ENCODE data around the gene CCR3. TPM values are rescaled to one million over a fixed set of nuclear protein-coding genes. Genes with fewer than 3 reads are reported as not detected.

CCR3 gene
- total RNA-seq, 2 donors from 2014 or later, result not detected

DNA sequence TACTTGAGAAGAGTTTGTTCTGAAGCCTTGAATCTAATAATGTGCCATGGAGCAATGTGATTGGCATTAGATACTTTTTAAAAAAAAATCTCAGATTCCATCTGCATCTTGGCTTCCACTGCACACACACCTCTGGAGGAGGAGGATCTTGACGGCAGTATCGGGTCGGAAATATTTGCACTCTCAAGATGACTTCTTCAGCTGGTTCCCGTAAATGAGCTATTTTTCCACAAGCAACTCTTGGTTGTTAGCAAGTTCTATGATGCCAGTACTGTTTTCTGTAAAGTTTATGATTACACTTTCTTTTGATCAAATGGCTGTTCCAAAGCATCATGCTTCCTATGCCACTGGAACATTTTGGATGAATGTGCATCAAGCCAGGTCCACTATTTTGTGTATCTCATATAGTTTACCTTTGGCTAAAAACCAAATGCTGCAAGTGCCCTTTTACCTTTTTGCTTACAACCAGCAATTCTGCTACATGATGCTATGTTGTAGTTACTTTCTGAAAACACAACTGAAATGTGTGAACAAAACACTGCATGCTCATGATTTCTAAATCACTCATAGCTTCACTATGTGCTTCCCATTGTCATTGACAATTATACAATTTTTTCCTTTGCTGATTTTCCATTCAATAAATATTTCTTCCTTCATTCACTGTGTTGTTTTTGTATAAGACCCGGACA lies 43.8 kb downstream of the CCR3 start:
- no peak overlapping the region for H3K4me3 ChIP-seq
- no peak for DNase-seq
- H3K27ac ChIP-seq, result no peak overlapping the region
- TF ChIP-seq, protein P1, sequence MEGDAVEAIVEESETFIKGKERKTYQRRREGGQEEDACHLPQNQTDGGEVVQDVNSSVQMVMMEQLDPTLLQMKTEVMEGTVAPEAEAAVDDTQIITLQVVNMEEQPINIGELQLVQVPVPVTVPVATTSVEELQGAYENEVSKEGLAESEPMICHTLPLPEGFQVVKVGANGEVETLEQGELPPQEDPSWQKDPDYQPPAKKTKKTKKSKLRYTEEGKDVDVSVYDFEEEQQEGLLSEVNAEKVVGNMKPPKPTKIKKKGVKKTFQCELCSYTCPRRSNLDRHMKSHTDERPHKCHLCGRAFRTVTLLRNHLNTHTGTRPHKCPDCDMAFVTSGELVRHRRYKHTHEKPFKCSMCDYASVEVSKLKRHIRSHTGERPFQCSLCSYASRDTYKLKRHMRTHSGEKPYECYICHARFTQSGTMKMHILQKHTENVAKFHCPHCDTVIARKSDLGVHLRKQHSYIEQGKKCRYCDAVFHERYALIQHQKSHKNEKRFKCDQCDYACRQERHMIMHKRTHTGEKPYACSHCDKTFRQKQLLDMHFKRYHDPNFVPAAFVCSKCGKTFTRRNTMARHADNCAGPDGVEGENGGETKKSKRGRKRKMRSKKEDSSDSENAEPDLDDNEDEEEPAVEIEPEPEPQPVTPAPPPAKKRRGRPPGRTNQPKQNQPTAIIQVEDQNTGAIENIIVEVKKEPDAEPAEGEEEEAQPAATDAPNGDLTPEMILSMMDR (IDR thresholded peaks at IDR 0.05), result no peak
- TF ChIP-seq POLR2A (IDR thresholded peaks at IDR 0.05), result no peak
- no peaks in the 10 kb centered on the region for H3K9me3 ChIP-seq
- 66 to 82% methylated on average over 5 of the region's 5 CpGs for WGBS, 2 donors
- no peak for ATAC-seq
- H3K36me3 ChIP-seq (replicated peaks in 1 of 2; ENCODE audit: insufficient read depth in 1 of 2, low read depth in 2 of 2), result no peaks in the 10 kb centered on the region
- H3K27me3 ChIP-seq, result no peaks in the 10 kb centered on the region
- H3K4me1 ChIP-seq, result no peaks in the 10 kb centered on the region
- intact Hi-C loops (cut with DNase I), result no loop called here

DNA sequence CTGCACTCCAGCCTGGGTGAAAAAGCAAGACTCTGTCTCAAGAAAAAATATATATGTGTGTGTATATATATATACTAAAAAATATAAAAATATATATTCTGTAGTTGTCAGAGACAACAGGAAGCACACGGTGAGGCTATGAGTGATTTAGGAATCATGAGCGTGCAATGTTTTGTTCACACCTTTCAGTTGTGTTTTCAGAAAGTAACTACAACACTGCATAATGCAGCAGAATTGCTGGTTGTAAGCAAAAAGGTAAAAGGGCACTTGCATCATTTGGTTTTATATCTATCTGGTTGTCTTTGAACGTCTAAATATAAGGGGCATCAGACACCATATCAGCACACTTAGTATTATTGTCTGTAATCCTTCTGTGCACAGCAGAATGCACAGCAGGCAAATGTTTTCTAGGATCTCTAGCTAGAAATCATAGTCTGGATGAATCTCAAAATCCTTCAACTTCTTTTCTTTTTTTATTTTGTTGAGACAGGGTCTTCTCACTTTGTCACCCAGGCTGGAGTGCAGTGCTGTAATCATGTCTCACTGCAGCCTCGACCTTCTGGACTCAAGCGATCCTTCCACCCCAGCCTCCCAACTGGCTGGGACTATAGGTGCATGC lies 44.8 kb downstream of the CCR3 start:
- H3K27me3 ChIP-seq, result no peaks in the 10 kb centered on the region
- intact Hi-C loops (cut with DNase I), result no loop called here
- H3K9me3 ChIP-seq, result no peaks in the 10 kb centered on the region
- no peak for TF ChIP-seq POLR2A (IDR thresholded peaks at IDR 0.05)
- TF ChIP-seq, protein P1 (IDR thresholded peaks at IDR 0.05), result no peak
- no peak for ATAC-seq
- no peaks in the 10 kb centered on the region for H3K36me3 ChIP-seq (replicated peaks in 1 of 2; ENCODE audit: insufficient read depth in 1 of 2, low read depth in 2 of 2)
- H3K27ac ChIP-seq, result no peak overlapping the region
- no peak for DNase-seq
- no peaks in the 10 kb centered on the region for H3K4me1 ChIP-seq
- H3K4me3 ChIP-seq, result no peak overlapping the region
- 63 to 67% methylated on average over 5 of the region's 5 CpGs for WGBS, 2 donors

DNA sequence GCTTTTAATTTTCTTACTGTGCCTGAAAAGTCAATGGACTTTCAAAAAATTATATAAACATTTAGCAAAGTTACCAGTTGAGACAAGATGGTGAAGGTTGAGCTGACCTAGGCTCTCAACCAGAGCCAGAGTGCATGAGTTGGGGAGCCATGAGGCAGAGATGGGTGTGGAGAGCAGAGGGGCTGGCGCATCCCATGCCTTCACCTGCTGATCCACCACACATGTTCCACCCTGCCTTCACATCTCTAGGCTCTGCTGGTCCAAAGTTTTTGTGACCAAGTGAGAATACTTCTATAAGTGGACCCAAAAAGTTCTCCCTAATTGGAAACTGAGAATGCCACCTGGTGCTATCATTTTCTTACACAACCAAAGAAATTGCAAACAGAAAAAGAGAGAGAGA lies 47.3 kb downstream of the CCR3 start:
- DNase-seq, result no peak
- no peaks in the 10 kb centered on the region for H3K36me3 ChIP-seq (replicated peaks in 1 of 2; ENCODE audit: insufficient read depth in 1 of 2, low read depth in 2 of 2)
- intact Hi-C loops (cut with DNase I), result no loop called here
- no peak overlapping the region for H3K27ac ChIP-seq
- H3K27me3 ChIP-seq, result no peaks in the 10 kb centered on the region
- no peaks in the 10 kb centered on the region for H3K9me3 ChIP-seq
- H3K4me1 ChIP-seq, result no peaks in the 10 kb centered on the region
- 92 to 100% methylated on average over 1 of the region's 1 CpG for WGBS, 2 donors
- no peak overlapping the region for H3K4me3 ChIP-seq
- TF ChIP-seq, protein P1 (IDR thresholded peaks at IDR 0.05), result no peak
- TF ChIP-seq POLR2A (IDR thresholded peaks at IDR 0.05), result no peak
- ATAC-seq, result no peak

DNA sequence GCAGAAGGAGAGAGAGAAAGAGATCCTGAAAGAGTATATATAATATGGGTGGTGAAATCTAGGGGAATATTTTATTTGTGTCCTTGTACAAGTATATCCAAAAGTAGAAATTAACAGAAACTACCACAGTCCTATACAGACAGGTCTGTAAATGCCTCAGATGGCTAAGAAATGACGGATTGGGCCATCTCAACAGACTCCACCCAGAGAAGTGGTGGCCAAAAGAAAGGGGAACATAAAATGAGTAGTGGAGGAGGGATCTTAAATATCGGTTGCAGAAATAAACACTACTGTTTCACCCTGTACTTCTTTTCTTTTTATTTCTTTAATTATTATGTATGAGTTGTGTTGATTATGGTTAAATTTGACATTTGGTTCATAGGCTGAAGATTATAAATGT lies 47.7 kb downstream of the CCR3 start:
- 73 to 77% methylated on average over 2 of the region's 2 CpGs for WGBS, 2 donors
- no peak overlapping the region for H3K27ac ChIP-seq
- no peaks in the 10 kb centered on the region for H3K27me3 ChIP-seq
- H3K4me1 ChIP-seq, result no peaks in the 10 kb centered on the region
- no peak for TF ChIP-seq POLR2A (IDR thresholded peaks at IDR 0.05)
- TF ChIP-seq, protein P1 (IDR thresholded peaks at IDR 0.05), result no peak
- intact Hi-C loops (cut with DNase I), result no loop called here
- H3K9me3 ChIP-seq, result no peaks in the 10 kb centered on the region
- DNase-seq (no peak), ATAC-seq (no peak)
- no peak overlapping the region for H3K4me3 ChIP-seq
- H3K36me3 ChIP-seq (replicated peaks in 1 of 2; ENCODE audit: insufficient read depth in 1 of 2, low read depth in 2 of 2), result no peaks in the 10 kb centered on the region

DNA sequence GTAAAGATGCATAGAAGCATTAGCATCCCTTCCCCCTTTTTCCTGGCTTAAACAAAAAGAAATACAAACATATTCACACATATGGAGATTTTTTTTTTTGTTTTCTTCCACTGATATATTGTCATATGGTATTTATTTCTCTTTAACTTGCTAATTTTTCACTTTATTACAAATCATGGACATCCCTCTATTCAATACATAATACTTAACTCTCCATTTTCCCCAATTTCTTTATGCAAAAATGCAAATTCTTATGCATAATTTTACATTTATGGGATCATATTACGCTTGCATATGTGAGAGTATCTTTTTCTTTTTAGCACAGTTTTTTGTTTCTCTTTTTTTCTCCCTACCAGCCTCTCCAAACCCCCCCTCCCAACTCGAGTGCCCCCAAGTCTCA lies 48.8 kb downstream of the CCR3 start:
- no peak for TF ChIP-seq POLR2A (IDR thresholded peaks at IDR 0.05)
- TF ChIP-seq, protein P1 (IDR thresholded peaks at IDR 0.05), result no peak
- H3K36me3 ChIP-seq (replicated peaks in 1 of 2; ENCODE audit: insufficient read depth in 1 of 2, low read depth in 2 of 2), result no peaks in the 10 kb centered on the region
- no peaks in the 10 kb centered on the region for H3K27me3 ChIP-seq
- H3K27ac ChIP-seq, result no peak overlapping the region
- H3K4me1 ChIP-seq, result no peaks in the 10 kb centered on the region
- H3K9me3 ChIP-seq, result no peaks in the 10 kb centered on the region
- intact Hi-C loops (cut with DNase I), result no loop called here
- ATAC-seq, result no peak
- 45 to 59% methylated on average over 2 of the region's 2 CpGs for WGBS, 2 donors
- no peak overlapping the region for H3K4me3 ChIP-seq
- DNase-seq, result no peak

All from body of pancreas (tissue), 4 donors.